ENCODE results near the gene MPRIP. TPM values are rescaled to one million over a fixed set of nuclear protein-coding genes. Genes with fewer than 3 reads are reported as not detected.

MPRIP gene
- polyA plus RNA-seq, 1 donor (not counting 4 experiments of a cell fraction or from before 2014, with no cell fraction given) = 113 TPM

- dilution Hi-C loops (cut with MboI; ENCODE audit: extremely low pct_ligation_motif_present, low sequenced_read_pairs) = no loop called here
- DNase-seq (ENCODE audit: low read depth, low spot score) (no peak), FAIRE-seq (no peak)
- Histone ChIP-seq H3K36me3 (ENCODE audit: control insufficient read depth in 2 of 2, extremely low read depth in 1 of 2, insufficient read depth in 2 of 2, low read length in 2 of 2) (peaks cover 38 to 66% of the 10 kb centered on the region in 2 experiments), H3K4me2 (ENCODE audit: control insufficient read depth, extremely low read depth, insufficient read depth, low read depth, low read length) (no peak overlapping the region), H3K9me1 (ENCODE audit: control insufficient read depth, extremely low read depth, insufficient read depth, low read length) (peaks cover 3% of the 10 kb centered on the region), H3K9me3 (ENCODE audit: control insufficient read depth, low read depth, low read length) (no peaks in the 10 kb centered on the region), H3K9ac (ENCODE audit: control insufficient read depth, extremely low read depth, insufficient read depth, low read length) (no peak overlapping the region), H2AFZ (ENCODE audit: control insufficient read depth, low read length) (no peak overlapping the region), H3K4me3 (ENCODE audit: control insufficient read depth in 2 of 3, extremely low read depth in 1 of 3, insufficient read depth in 2 of 3, low read depth in 1 of 3, low read length in 3 of 3) (no peak overlapping the region), H3K79me2 (ENCODE audit: control insufficient read depth, insufficient read depth, low read length) (peaks cover 88% of the 10 kb centered on the region), H4K20me1 (ENCODE audit: control insufficient read depth, extremely low read depth, insufficient read depth, low read length) (peaks cover 27% of the 10 kb centered on the region), H3K27me3 (ENCODE audit: control insufficient read depth, extremely low read depth, insufficient read depth, low read length) (no peaks in the 10 kb centered on the region), H3K27ac (ENCODE audit: control insufficient read depth, insufficient read depth, low read length) (no peak overlapping the region), H3K4me1 (ENCODE audit: control insufficient read depth, extremely low read depth, insufficient read depth, low read length) (peaks cover 18% of the 10 kb centered on the region)
- TF ChIP-seq CTCF (optimal IDR thresholded peaks at IDR 0.05 in 1 of 3, IDR thresholded peaks at IDR 0.05 in 1 of 3, conservative IDR thresholded peaks at IDR 0.05 in 1 of 3; ENCODE audit: extremely low read depth in 1 of 3, insufficient read depth in 2 of 3, low read length in 3 of 3) = no peak
- no peak for TF ChIP-seq EZH2 (IDR thresholded peaks at IDR 0.05; ENCODE audit: low read length)
Measured at GRCh38 chr17:17080181-17080631, 37.9 kb downstream of the MPRIP start.

DNA sequence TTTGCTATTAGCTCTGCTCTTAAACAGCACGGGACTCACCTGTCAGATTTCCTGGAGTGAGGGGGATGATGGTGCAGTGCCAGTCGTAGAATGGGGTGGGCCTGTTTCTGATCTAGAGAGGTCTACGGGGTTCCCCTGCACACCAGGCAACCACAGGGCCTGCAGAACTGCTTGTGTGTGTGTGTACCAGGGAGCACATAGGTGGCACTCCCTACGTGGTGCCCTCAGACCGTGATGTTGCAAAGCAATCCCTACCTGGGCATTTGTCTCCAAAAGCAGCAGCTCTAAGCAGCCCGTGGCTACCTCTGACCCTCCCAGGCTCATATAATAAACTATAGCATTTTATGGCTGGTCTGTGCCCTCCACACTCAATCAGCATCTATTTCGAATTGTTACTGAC is 38.5 kb downstream of the MPRIP start:
- H3K27me3 ChIP-seq (ENCODE audit: control insufficient read depth, extremely low read depth, insufficient read depth, low read length) = no peaks in the 10 kb centered on the region
- DNase-seq (ENCODE audit: low read depth, low spot score) (no peak), FAIRE-seq (no peak)
- no peak overlapping the region for H3K4me3 ChIP-seq (ENCODE audit: control insufficient read depth in 2 of 3, extremely low read depth in 1 of 3, insufficient read depth in 2 of 3, low read depth in 1 of 3, low read length in 3 of 3)
- dilution Hi-C loops (cut with MboI; ENCODE audit: extremely low pct_ligation_motif_present, low sequenced_read_pairs) = no loop called here
- peaks cover 38 to 62% of the 10 kb centered on the region in 2 experiments for H3K36me3 ChIP-seq (ENCODE audit: control insufficient read depth in 2 of 2, extremely low read depth in 1 of 2, insufficient read depth in 2 of 2, low read length in 2 of 2)
- no peak overlapping the region for H3K27ac ChIP-seq (ENCODE audit: control insufficient read depth, insufficient read depth, low read length)
- no peak overlapping the region for H3K4me2 ChIP-seq (ENCODE audit: control insufficient read depth, extremely low read depth, insufficient read depth, low read depth, low read length)
- peaks cover 12% of the 10 kb centered on the region for H3K4me1 ChIP-seq (ENCODE audit: control insufficient read depth, extremely low read depth, insufficient read depth, low read length)
- H3K79me2 ChIP-seq (ENCODE audit: control insufficient read depth, insufficient read depth, low read length) = peaks cover 82% of the 10 kb centered on the region
- H3K9me3 ChIP-seq (ENCODE audit: control insufficient read depth, low read depth, low read length) = no peaks in the 10 kb centered on the region
- peaks cover 21% of the 10 kb centered on the region for H4K20me1 ChIP-seq (ENCODE audit: control insufficient read depth, extremely low read depth, insufficient read depth, low read length)
- TF ChIP-seq CTCF (optimal IDR thresholded peaks at IDR 0.05 in 1 of 3, IDR thresholded peaks at IDR 0.05 in 1 of 3, conservative IDR thresholded peaks at IDR 0.05 in 1 of 3; ENCODE audit: extremely low read depth in 1 of 3, insufficient read depth in 2 of 3, low read length in 3 of 3) (no peak), EZH2 (IDR thresholded peaks at IDR 0.05; ENCODE audit: low read length) (no peak)
- no peak overlapping the region for H3K9ac ChIP-seq (ENCODE audit: control insufficient read depth, extremely low read depth, insufficient read depth, low read length)
- no peaks in the 10 kb centered on the region for H3K9me1 ChIP-seq (ENCODE audit: control insufficient read depth, extremely low read depth, insufficient read depth, low read length)
- no peak overlapping the region for H2AFZ ChIP-seq (ENCODE audit: control insufficient read depth, low read length)
